ENCODE results near the gene ATP6V0A1.
A peak's percentile ranks its signal among the peaks of the same experiment; 100 is the strongest.
"Not testable (repeated sequence)": the region's sequence is repeated elsewhere in the genome, so short reads cannot be mapped to it uniquely, and the experiment has no call there.

ATP6V0A1 gene

DNA sequence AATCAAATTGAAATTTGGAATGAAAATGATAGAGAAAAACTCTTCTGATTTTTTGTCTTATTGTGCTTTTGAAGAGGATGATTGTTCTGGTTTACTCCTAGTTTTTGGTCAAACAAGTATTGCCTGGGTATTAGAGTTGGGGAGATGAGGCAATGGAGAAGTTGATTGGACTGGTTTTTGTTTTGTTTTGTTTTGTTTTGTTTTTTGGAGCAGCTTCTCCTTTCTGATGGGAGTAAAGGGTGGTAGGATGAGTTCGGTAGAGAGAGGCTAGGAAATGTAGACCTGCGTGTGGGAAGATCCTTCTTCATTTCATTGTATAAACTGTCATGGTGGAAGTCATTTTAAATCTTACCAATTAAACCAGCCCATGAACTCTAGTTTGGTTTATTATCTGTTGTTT lies 17.7 kb downstream of the ATP6V0A1 start:
- no peak for DNase-seq (ENCODE audit: low read depth in 2 of 2)

DNA sequence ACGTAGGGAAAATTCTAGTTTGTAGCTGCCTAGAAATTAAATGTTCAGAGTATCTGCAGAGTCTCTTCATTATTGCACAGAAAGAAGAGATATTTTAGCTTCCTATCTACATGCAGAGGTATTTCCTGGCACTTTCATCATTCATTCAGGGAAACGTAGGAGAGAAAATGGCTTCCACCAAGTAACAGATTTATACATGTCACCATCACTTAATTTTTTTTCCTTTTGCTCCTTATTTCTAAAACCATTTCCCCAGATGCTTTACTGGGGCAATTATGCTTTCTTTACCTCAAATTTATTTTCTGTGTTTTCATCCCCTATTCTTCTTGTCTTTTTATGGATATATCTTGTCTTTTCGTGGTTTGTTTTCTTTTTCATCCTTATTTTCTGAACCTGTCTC lies 18.5 kb downstream of the ATP6V0A1 start:
- DNase-seq (ENCODE audit: low read depth in 2 of 2): no peak

DNA sequence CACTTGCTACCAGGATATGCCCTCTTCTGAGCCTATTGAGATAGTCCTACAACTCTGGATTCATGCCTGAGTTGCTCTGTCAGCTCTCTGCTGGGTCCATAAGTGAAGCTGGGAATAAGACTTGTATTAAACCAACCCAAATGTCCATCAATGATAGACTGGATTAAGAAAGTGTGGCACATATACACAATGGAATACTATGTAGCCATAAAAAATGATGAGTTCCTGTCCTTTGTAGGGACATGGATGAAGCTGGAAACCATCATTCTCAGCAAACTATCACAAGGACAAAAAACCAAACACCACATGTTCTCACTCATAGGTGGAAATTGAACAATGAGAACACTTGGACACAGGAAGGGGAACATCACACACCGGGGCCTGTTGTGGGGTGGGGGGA lies 19.1 kb downstream of the ATP6V0A1 start:
- not testable (repeated sequence) for DNase-seq (ENCODE audit: low read depth in 2 of 2)

DNA sequence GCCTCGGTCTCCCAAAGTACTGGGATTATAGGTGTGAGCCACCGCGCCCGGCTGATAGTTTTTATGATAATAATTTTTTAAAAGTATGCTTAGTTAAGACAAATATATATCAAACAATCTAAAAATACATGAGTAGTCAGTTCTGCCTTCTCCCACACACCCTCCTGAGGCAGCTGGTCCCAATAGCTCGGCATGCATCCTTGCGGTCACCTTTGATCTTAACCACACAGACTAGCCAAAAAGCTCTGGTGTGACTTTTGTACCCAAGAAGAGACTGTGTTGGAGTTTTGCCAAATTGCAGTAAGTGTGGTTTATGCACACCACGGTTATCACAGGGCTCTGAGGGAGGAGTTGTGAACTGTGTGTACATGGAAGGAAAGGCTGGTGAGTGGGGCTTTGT lies 25.6 kb downstream of the ATP6V0A1 start:
- DNase-seq (ENCODE audit: low read depth in 2 of 2): peak; percentile 7 to 54

DNA sequence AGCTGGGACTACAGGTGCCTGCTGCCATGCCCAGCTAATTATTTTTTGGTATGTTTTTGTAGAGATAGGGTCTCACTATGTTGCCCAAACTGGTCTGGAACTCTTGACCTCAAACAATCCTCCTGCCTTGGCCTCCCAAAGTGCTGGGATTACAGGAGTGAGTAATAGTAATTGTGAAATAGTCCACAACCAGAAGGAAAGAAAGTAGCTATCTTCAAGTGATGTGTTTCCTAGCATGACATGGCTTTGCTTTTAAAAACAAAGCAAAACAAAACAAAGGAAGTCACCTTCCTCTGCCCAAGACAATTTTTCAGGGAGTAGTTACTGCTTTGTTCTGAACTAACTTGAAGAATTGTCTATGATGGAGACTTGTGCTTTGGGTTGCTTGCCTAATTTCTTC lies 27.0 kb downstream of the ATP6V0A1 start:
- DNase-seq (ENCODE audit: low read depth in 2 of 2): no peak

DNA sequence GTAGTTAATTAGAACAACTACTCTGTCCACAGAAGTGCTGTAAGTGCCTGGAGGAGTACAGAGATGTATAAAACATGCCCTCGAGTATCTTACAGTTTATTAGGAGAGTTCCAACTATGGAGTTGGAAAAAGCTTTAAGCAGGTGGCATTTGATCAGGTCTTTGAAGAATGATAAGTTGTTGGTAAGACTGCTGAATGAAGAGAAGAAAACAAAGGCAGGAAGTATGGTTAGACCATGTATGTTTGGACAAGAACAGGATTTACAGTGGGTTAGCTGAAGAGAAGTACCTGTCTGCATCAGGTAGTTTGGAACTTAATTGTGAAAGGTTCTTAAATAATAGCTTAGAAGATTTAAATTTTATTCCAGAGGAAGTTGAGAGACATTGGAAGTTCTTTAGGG lies 29.4 kb downstream of the ATP6V0A1 start:
- DNase-seq (ENCODE audit: low read depth in 2 of 2): no peak

DNA sequence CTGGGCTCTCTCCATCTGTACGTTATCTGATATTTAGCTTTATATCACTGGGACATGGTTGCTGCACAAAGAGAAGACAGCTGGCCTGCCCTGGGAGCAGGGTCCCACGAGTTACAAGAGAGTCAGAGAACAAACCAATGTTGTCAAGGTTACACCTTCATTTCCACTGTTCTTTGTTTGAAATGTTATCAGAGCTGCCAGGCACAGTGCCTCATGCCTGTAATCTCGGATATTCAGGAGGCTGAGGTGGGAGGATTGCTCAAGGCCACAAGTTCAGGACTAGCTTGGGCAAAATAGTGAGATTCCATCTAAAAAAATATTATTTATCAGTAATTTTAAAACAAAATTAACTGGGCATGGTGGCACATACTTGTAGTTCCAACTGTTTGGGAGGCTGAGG lies 34.6 kb downstream of the ATP6V0A1 start:
- DNase-seq (ENCODE audit: low read depth in 2 of 2): no peak

DNA sequence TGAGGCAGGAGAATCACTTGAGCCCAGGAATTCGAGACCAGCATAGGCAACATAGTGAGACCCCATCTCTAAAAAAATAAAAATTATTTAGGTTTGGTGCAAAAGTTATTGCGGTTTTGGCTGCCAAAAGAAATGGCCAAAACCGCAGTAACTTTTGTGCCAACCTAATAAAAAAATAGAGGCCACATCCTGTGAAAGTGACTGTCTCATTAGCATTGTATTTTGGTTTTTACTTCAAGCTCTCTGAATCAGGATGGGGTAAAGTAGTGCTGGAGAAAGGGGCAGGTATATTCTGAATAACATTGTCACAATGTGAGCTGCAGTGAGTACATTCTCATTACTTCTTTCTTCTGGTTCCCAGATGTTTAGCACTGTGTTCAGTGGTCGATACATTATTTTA lies 36.0 kb downstream of the ATP6V0A1 start:
- no peak for DNase-seq (ENCODE audit: low read depth in 2 of 2)

DNA sequence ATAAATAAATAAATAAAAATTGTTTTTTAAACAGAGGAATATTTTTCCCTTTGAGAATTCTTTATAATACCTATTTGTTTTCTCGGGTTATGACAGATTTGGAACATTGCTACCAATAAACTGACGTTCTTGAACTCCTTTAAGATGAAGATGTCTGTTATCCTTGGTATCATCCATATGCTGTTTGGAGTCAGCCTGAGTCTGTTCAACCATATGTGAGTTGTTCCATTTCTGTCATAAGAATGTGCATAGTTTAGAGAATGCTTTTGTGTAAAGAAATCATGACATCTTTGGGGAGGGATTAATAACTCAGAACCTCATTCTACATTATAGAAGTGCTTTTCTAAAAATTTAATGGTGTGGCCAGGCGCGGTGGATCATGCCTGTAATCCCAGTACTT lies 40.1 kb downstream of the ATP6V0A1 start:
- no peak for DNase-seq (ENCODE audit: low read depth in 2 of 2)

DNA sequence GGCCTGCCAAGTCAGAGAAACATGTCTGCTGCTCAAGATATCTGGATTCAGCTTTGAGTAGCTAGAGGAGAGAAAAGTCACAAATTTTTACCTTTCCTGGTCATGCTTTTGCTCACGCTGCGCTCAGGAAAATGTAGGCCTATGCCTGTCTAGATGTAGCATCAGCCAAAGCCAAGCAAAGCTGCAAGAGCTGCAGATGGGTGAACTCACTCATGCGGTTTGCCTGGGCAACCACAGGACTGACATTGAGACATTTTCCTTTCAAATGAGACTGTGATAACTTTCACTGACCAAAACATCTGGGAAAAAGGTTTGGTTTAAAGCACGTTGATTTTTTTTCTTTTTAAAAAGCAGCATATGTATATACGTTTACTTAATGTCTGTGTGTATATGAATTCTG lies 43.4 kb downstream of the ATP6V0A1 start:
- DNase-seq (ENCODE audit: low read depth in 2 of 2): no peak

DNA sequence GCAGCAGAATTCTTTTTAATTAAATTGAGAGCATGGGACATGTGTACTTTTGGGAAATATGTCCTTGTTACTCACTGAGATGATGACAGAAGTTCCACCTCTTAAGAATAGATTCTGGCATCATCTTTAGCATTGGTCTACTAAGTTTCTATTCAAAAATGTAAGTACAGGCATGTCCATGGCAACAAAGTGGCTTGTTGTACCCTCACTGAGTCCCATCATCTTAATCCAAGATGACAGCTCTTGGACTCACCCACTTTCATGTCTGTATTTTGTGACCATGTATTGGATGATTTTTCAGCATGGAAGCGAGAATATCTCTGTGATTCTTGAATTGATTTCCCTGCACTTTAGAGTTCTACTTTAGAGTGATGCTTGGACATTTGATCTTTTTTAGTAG lies 44.2 kb downstream of the ATP6V0A1 start:
- DNase-seq (ENCODE audit: low read depth in 2 of 2): no peak

DNA sequence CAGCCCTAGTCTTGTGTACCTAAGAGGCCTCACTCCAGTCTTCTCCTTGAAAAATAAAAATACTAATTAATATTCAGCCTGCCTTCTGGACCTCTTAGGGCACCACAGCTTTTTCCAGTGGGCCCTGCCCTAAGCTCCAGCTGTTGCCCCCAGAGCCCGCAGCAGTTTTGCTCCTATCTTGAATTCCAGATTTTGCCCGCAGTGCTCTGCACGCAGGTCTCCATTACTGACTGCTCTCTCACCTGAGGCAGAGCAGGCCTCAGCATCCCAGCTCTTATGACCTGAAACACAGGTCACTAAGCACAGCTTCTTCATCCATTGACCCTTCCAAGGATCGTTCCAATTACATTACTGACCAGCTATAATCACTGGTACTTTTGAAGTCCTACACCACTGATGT lies 49.0 kb downstream of the ATP6V0A1 start:
- no peak for DNase-seq (ENCODE audit: low read depth in 2 of 2)

DNA sequence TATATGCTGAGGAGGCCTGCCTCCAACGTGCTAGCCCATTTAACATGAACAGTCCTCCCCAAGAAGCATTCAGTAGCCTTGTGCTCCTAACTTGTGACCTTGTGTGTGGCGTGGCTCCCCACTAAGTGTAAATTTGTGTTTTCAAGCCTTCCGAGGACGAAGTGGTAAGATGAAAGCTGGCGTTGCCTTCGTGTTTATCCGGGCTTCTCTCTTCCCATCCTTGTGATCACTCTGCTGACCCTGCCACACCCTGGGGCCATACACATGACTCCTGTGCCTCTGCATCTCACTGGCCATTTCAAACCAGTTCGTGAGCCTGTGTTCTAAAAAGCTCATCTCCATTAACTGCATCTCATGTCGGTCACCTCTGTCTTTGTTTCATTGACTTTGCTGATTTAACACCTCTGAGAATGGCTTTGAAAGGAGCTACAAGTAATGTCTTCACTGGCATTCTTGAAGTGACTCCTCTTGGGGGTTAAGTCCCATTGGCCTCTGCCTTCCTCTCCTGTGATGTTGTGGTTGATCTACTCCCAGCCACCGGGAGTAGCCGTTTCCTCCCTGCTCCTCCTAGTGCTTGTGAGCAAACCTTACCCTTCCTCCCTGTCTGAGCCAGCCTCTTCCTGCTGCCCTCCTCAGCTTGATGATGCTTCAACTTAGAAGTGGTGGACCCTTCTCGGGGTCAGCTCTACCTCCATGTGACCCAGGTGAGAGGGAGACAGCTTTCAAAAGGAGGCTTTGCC lies 49.9 kb downstream of the ATP6V0A1 start:
- no peak for DNase-seq (ENCODE audit: low read depth in 2 of 2)

DNA sequence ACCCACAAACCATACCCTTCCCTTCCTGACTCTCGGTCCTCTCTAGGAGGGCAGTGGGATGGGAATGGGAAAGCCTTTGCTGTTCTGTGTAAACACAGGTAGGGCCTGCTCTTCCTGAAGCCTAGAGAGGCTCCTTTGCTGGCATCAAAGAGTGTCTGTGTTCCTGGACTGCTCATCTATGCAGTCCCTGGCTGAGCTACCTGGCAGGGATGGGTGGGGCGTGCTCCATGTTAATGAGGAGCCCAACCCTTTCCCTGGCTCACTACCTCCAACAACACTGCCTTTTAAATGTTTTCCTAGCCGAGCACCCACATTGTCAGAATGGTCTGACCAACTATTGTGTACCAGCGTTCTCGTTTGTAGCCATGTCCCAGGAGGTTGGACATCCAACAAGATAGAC lies 50.7 kb downstream of the ATP6V0A1 start:
- DNase-seq (ENCODE audit: low read depth in 2 of 2): no peak

DNA sequence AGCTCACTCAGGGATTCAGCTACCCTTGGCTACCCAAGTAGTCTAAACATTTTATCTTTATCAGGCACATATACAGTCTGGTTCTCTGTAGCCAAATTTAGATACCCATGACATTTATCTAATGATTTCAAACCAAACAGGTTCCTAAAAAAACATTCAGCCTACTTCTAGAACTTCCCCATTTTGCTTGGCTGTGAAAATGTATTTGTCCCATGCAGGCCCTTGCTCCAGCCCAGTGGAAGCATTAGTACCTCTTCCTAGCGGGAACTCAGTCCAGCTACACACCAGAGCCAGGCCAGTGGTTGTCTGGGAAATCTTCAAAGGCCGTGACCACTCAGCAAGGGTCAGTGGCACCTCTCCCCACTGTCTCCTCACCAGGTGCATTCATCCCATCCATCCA lies 51.2 kb downstream of the ATP6V0A1 start:
- DNase-seq (ENCODE audit: low read depth in 2 of 2): no peak

DNA sequence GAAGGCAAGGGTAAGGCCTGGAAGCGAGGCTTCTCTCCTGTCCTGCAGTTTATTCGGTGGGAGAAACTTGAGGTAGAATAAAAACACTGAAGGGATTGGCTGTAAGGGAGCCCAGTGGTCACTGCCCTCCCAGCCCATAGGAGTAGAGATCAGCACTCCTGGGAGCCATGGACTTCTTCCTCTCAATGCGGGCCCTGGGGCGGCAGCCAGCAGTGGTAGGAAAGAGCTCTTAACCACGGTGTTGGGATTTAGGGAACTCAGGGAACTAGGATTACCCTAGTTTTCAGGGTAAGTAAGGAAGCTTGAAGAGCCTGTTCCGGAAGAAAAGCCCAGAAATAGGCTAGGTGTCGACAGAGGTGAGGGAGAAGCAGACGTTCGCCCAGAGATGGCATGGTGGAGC lies 53.6 kb downstream of the ATP6V0A1 start:
- DNase-seq (ENCODE audit: low read depth in 2 of 2): no peak

DNA sequence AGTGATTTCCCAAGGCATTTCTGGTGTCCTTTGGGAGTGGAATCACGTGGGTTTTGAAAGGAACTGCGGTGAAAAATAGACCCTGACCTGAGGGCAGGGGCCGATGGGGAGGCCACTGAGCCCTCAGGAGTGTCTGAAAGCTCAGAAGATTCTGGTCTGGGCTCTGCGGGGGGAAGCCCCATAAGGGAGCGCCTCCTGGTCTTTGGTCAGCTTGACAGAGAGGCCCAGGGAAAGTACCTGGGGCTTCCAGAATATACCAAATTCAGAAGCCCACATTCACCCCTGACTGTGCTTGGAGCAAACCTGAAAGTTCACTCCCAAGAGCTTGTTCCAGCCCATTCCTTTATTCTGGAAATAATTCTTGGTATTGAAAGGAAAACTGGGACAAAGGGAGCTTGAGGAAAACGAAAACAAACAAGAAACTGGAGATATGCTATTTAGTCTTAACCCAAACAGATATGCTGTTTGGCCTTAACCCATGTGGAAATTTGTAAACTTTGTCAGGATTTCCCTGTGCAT lies 54.1 kb downstream of the ATP6V0A1 start:
- DNase-seq (ENCODE audit: low read depth in 2 of 2): no peak

DNA sequence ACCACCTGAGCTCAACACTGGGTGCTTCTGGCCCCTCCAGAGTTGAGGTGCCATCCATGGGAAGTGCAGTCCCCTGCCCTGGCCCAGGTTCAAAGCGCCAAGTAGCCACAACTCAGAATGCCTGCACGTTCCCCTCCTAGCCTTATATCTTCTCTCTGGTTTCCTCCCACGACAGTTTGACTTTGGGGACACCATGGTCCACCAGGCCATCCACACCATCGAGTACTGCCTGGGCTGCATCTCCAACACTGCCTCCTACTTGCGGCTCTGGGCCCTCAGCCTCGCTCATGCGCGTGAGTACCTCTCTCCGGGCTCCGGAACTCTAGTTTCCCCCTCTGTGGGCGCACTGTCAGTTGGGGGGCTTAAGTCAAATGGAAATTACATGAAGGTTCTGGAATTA lies 55.0 kb downstream of the ATP6V0A1 start:
- DNase-seq (ENCODE audit: low read depth in 2 of 2): no peak

DNA sequence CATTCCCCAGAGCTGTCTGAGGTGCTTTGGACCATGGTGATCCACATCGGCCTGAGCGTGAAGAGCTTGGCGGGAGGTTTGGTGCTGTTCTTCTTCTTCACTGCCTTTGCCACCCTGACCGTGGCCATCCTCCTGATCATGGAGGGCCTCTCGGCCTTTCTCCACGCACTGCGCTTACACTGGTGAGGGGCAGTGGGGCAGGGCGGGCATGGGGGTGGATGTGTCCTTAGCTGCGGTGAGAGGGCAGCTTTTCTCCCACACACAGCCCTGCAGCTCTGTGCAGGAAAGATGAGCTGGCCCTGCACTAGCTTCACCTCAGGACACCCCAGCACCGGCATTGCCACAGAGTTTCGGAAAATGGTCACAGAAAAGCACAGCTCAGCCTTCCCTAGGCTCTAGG lies 55.6 kb downstream of the ATP6V0A1 start:
- DNase-seq (ENCODE audit: low read depth in 2 of 2): no peak

DNA sequence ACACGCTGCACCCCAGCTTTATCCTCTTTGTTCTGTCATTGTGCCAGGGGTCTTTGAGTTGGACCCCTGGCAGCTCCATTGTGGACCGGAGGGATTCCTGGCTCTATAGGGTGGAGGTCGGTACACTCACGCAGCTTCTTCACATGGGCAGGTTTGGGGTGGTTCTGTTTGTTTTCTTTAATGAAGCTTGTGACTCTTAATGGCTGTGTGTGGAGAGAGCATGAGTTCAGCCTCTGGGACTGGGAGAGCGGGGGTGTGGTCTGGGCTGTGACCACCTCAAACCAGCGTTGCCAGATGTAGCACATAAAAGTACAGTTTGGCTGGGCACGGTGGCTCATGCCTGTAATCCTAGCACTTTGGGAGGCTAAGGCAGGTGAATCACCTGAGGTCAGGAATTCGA lies 56.2 kb downstream of the ATP6V0A1 start:
- DNase-seq (ENCODE audit: low read depth in 2 of 2): no peak

DNA sequence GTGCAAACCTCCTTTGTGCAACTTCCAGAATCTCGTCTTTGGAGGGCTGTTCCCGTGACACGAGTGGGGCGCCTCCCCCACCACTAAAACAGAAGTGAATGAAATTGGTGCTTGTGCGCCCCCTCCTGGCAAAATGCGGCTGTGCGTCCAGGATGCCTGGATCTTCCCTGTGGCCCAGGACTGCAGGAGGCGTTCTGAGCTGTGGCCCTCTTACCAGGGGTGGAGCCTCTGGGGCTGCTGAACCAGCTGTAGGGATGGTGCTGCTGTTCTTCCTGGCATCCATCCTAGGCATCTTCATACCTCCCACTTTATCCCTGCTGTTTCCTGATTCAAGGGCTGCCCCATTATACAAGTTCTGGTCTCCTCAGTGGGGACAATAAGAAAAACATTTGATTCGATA lies 58.8 kb downstream of the ATP6V0A1 start:
- DNase-seq (ENCODE audit: low read depth in 2 of 2): peak; percentile 78 to 79

DNA sequence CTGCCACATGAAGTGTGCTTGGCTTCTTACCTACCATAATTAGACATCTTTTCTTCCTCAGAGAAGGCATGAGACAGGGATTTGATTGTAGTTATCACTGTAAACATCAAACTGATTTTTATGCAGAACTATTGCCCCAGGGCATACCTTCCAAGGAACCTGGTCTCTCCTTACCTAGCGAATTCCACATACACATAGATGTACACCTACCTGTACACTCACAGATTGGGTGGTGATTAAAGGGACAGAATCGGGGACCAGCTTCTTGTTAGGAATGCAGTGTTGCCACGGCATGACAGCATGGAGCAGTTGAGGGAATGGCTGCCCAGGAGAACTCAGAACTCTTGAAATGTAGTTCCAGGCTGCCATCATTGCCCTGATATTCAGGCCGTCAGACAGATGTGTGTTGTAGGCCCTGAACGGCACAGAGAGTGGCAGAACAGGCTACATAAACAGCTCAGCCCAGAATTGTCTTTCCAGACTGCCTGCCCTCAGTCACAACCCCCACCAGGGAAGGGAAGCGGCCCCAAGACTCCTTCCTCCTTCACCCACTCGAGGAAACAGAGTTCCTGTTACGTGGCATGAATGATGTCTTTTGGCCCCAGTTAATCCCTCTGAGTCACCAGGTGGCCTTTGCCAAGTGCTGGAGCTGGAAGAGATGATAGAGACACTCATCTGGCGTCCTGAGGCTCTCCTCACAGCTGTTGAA lies 59.5 kb downstream of the ATP6V0A1 start:
- no peak for DNase-seq (ENCODE audit: low read depth in 2 of 2)

DNA sequence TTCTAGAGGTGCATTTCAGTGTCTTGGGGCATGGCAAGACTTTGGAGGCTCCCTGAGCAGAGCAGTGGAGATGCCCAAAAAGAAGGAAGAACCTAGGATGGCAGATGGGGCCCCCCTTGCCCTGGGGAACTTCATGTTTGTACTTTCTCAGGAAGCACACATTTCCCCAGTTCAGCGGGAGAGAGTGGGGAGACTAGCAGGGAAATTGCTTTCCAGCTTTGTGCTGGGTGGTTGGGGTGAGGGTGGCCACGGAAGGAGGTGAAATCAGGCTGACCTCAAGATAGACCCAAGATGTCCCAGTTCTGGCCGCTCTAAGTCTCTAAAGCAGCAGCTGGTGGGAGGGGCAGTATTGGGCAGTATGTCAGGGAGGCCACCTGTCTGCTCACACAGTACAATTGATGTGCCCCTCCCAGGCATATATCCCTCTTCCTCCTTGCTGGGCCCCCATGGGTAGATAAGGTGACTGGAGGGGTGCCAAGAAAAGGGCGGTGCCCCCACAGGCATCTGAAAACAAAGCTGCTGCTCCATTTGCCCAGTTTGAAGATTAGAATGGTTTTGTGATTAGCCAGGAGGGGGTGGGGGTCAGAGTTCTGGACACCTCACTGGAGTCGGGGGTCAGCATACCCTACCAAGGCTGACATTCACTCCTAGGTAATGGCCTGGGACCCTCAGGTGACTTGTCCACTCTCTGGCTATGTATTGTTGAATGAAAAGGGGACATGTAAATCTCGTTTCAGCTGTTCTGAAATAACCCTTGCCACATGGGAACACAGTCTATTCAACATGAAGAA lies 60.3 kb downstream of the ATP6V0A1 start:
- no peak for DNase-seq (ENCODE audit: low read depth in 2 of 2)
